ENCODE measurements around the gene GSS.

GSS gene

GRCh38 chr20:34976286-34976685 is 20.7 kb upstream of the GSS start:
- no peak for DNase-seq

- DNase-seq = no peak
These were observed 18.6 kb upstream of the GSS start for GRCh38 chr20:34974246-34974645.

- DNase-seq = no peak
These were observed 16.1 kb upstream of the GSS start for GRCh38 chr20:34971561-34972235.

- no peak for DNase-seq
These were observed 15.4 kb upstream of the GSS start for GRCh38 chr20:34970846-34971560.

GRCh38 chr20:34970193-34970840 is 14.7 kb upstream of the GSS start:
- DNase-seq = no peak

GRCh38 chr20:34968042-34968775 is 12.6 kb upstream of the GSS start:
- DNase-seq = no peak

- DNase-seq = no peak
These were observed 11.8 kb upstream of the GSS start for GRCh38 chr20:34967421-34967820.

GRCh38 chr20:34965051-34965450 is 9.4 kb upstream of the GSS start:
- no peak for DNase-seq

- no peak for DNase-seq
These were observed 8.9 kb upstream of the GSS start for GRCh38 chr20:34964486-34964885.

GRCh38 chr20:34956751-34957472 is 1.3 kb upstream of the GSS start:
- DNase-seq = no peak

GRCh38 chr20:34956041-34956458 is 444 bp upstream of the GSS start:
- DNase-seq = no peak

- no peak for DNase-seq
These were observed 739 bp downstream of the GSS start for GRCh38 chr20:34954904-34955230.

GRCh38 chr20:34953960-34954359 is 1.6 kb downstream of the GSS start:
- no peak for DNase-seq

- DNase-seq = no peak
These were observed 2.9 kb downstream of the GSS start for GRCh38 chr20:34952671-34953070.

GRCh38 chr20:34951652-34952051 is 4.0 kb downstream of the GSS start:
- no peak for DNase-seq

GRCh38 chr20:34951252-34951651 is 4.4 kb downstream of the GSS start:
- DNase-seq = no peak

- no peak for DNase-seq
These were observed 6.5 kb downstream of the GSS start for GRCh38 chr20:34949120-34949519.

GRCh38 chr20:34948030-34948429 is 7.6 kb downstream of the GSS start:
- DNase-seq = no peak

GRCh38 chr20:34947336-34947735 is 8.3 kb downstream of the GSS start:
- DNase-seq = no peak

- DNase-seq = no peak
These were observed 8.9 kb downstream of the GSS start for GRCh38 chr20:34946661-34947060.

GRCh38 chr20:34945315-34946077 is 10.1 kb downstream of the GSS start:
- DNase-seq = no peak

Data from 8988T (cell line).